CMK (cell line): Measurements from ENCODE around the gene DENND1A.

Experiments used
- DNase-seq: peaks from one replicate; pipeline ENCODE4 v3.0.0-alpha.2; 2010; ENCODE audit warnings: low read depth

DENND1A gene

GRCh38 chr9:123725389-123725788 lies 204.5 kb downstream of the DENND1A start:
- no peak for DNase-seq

- DNase-seq = no peak
Measured at GRCh38 chr9:123724211-123724796, 205.6 kb downstream of the DENND1A start.

GRCh38 chr9:123723135-123723875 lies 206.6 kb downstream of the DENND1A start:
- DNase-seq = no peak

GRCh38 chr9:123722378-123722777 lies 207.5 kb downstream of the DENND1A start:
- DNase-seq = no peak

GRCh38 chr9:123718188-123718587 lies 211.7 kb downstream of the DENND1A start:
- no peak for DNase-seq

GRCh38 chr9:123717581-123718175 lies 212.2 kb downstream of the DENND1A start:
- DNase-seq = no peak

GRCh38 chr9:123716339-123716945 lies 213.5 kb downstream of the DENND1A start:
- DNase-seq = no peak

GRCh38 chr9:123715258-123715657 lies 214.7 kb downstream of the DENND1A start:
- DNase-seq = no peak

- DNase-seq = no peak
Measured at GRCh38 chr9:123713282-123713681, 216.6 kb downstream of the DENND1A start.

GRCh38 chr9:123712399-123712798 lies 217.5 kb downstream of the DENND1A start:
- DNase-seq = no peak

GRCh38 chr9:123710299-123710698 lies 219.6 kb downstream of the DENND1A start:
- no peak for DNase-seq

- no peak for DNase-seq
Measured at GRCh38 chr9:123702483-123702882, 227.4 kb downstream of the DENND1A start.

GRCh38 chr9:123697686-123698085 lies 232.2 kb downstream of the DENND1A start:
- DNase-seq = no peak

- no peak for DNase-seq
Measured at GRCh38 chr9:123696476-123696875, 233.4 kb downstream of the DENND1A start.

GRCh38 chr9:123695386-123695785 lies 234.5 kb downstream of the DENND1A start:
- no peak for DNase-seq

GRCh38 chr9:123691765-123692303 lies 238.1 kb downstream of the DENND1A start:
- no peak for DNase-seq

GRCh38 chr9:123689701-123690428 lies 240.1 kb downstream of the DENND1A start:
- no peak for DNase-seq

- no peak for DNase-seq
Measured at GRCh38 chr9:123687246-123687751, 242.6 kb downstream of the DENND1A start.

GRCh38 chr9:123686829-123687192 lies 243.1 kb downstream of the DENND1A start:
- no peak for DNase-seq

- no peak for DNase-seq
Measured at GRCh38 chr9:123686131-123686828, 243.6 kb downstream of the DENND1A start.

GRCh38 chr9:123685489-123686083 lies 244.3 kb downstream of the DENND1A start:
- DNase-seq = no peak
